Keratinocyte (primary cell): ENCODE data around the gene ANO10. TPM values are rescaled to one million over a fixed set of nuclear protein-coding genes. Genes with fewer than 3 reads are reported as not detected.

Experiments
- DNase-seq: peaks from one replicate; pipeline ENCODE4 v3.0.0-alpha.2; 2011; ENCODE audit warnings: low read depth, missing footprints, low spot score
- FAIRE-seq: peaks from 2 replicates; lab custom pipeline; 2011; peaks lifted over from hg19 to GRCh38; lab: Jason Lieb, UNC
- H2AFZ ChIP-seq: 2 replicates; pipeline ENCODE4 v1.6.0; 2012; ENCODE audit warnings: low read length, control low read depth, inconsistent platforms; ENCODE audit not compliant: control insufficient read depth
- H3K27ac ChIP-seq: 2 replicates; pipeline ENCODE4 v1.5.1; 2011; ENCODE audit warnings: low read length; ENCODE audit not compliant: control insufficient read depth, insufficient read depth
- H3K27me3 ChIP-seq: 3 replicates; pipeline ENCODE4 v1.6.0; 2011; ENCODE audit warnings: low read length; ENCODE audit not compliant: control insufficient read depth, insufficient read depth; ENCODE audit errors: extremely low read depth
- H3K36me3 ChIP-seq, 2 experiments: 2 replicates in 1 of 2; 3 replicates in 1 of 2; pipeline ENCODE4 v1.5.1; 2011; ENCODE audit warnings: low read length in 2 of 2, mild to moderate bottlenecking in 1 of 2; ENCODE audit not compliant: control insufficient read depth in 2 of 2, insufficient read depth in 2 of 2; ENCODE audit errors: extremely low read depth in 1 of 2
- H3K4me1 ChIP-seq: 3 replicates; pipeline ENCODE4 v1.5.1; 2011; ENCODE audit warnings: low read length; ENCODE audit not compliant: control insufficient read depth, insufficient read depth; ENCODE audit errors: extremely low read depth
- H3K4me2 ChIP-seq: 3 replicates; pipeline ENCODE4 v1.6.0; 2011; ENCODE audit warnings: low read depth, low read length; ENCODE audit not compliant: control insufficient read depth, insufficient read depth; ENCODE audit errors: extremely low read depth
- H3K4me3 ChIP-seq, 3 experiments: fragments of 200-600 bp in 1 of 3; sonication (generic) in 1 of 3; 2 replicates in 2 of 3; 3 replicates in 1 of 3; pipeline ENCODE4 v1.5.1; 2011 to 2016; ENCODE audit warnings: low read length in 3 of 3, mild to moderate bottlenecking in 3 of 3, control low read depth in 2 of 3, inconsistent platforms in 1 of 3, low read depth in 1 of 3, mixed read lengths in 1 of 3, mixed run types in 1 of 3, moderate library complexity in 1 of 3; ENCODE audit not compliant: control insufficient read depth in 2 of 3, insufficient read depth in 2 of 3; ENCODE audit errors: extremely low read depth in 1 of 3
- H3K79me2 ChIP-seq: 2 replicates; pipeline ENCODE4 v1.6.0; 2012; ENCODE audit warnings: low read length; ENCODE audit not compliant: control insufficient read depth, insufficient read depth
- H3K9ac ChIP-seq: 3 replicates; pipeline ENCODE4 v1.6.0; 2011; ENCODE audit warnings: low read length; ENCODE audit not compliant: control insufficient read depth, insufficient read depth; ENCODE audit errors: extremely low read depth
- H3K9me1 ChIP-seq: 3 replicates; pipeline ENCODE4 v1.6.0; 2011; ENCODE audit warnings: low read length; ENCODE audit not compliant: control insufficient read depth, insufficient read depth; ENCODE audit errors: extremely low read depth
- H3K9me3 ChIP-seq: 2 replicates; pipeline ENCODE4 v1.5.1; 2012; ENCODE audit warnings: low read depth, low read length; ENCODE audit not compliant: control insufficient read depth
- H4K20me1 ChIP-seq: 3 replicates; pipeline ENCODE4 v1.6.0; 2011; ENCODE audit warnings: low read length; ENCODE audit not compliant: control insufficient read depth, insufficient read depth; ENCODE audit errors: extremely low read depth
- CTCF ChIP-seq, 3 experiments: IDR thresholded peaks in 1 of 3; conservative IDR thresholded peaks in 1 of 3; optimal IDR thresholded peaks in 1 of 3; 2 replicates in 2 of 3; 3 replicates in 1 of 3; pipeline versions ENCODE3 to v1.5.1; 2011; ENCODE audit warnings: low read length in 3 of 3, mild to moderate bottlenecking in 3 of 3, moderate library complexity in 2 of 3, control low read depth in 1 of 3, inconsistent platforms in 1 of 3; ENCODE audit not compliant: insufficient read depth in 2 of 3; ENCODE audit errors: extremely low read depth in 1 of 3
- EZH2 ChIP-seq: IDR thresholded peaks from one replicate; pipeline ENCODE4 v1.6.1; 2012; ENCODE audit warnings: inconsistent platforms, mild to moderate bottlenecking, low read length, moderate library complexity
- dilution Hi-C: fragments of 300-500 bp; cut with MboI; formaldehyde crosslinking; loops from one replicate; pipeline ENCODE4 v1.7.0; 2020; ENCODE audit warnings: low sequenced_read_pairs; ENCODE audit not compliant: extremely low pct_ligation_motif_present
- polyA plus RNA-seq, 5 experiments: library from polyadenylated mRNA; depleted of rRNA in 3 of 5; stranded (reverse) in 3 of 5; stranded (forward) in 1 of 5; unstranded in 1 of 5; fragments of >200 nt; gene quantifications; 1 replicate in 1 of 5; 2 replicates in 3 of 5; 3 replicates in 1 of 5; pipeline versions ENCODE4 v1.2.1 to v1.2.3, GENCODE V29; 2011 to 2012; ENCODE audit warnings: missing spikeins in 2 of 5, low read depth in 1 of 5, low replicate concordance in 1 of 5

ANO10 gene
- polyA plus RNA-seq, 1 donor (not counting 4 experiments of a cell fraction or from before 2014, with no cell fraction given): 48.8 TPM

- H3K27ac ChIP-seq: no peak overlapping the region
- no peaks in the 10 kb centered on the region for H3K4me1 ChIP-seq
- no peak for FAIRE-seq
- no peak overlapping the region for H2AFZ ChIP-seq
- DNase-seq: no peak
- H3K79me2 ChIP-seq: peaks cover 1% of the 10 kb centered on the region
- no peaks in the 10 kb centered on the region for H3K9me3 ChIP-seq
- H3K4me3 ChIP-seq: no peak overlapping the region
- no peaks in the 10 kb centered on the region for H4K20me1 ChIP-seq
- TF ChIP-seq EZH2 (no peak), CTCF (optimal IDR thresholded peaks at IDR 0.05 in 1 of 3, IDR thresholded peaks at IDR 0.05 in 1 of 3, conservative IDR thresholded peaks at IDR 0.05 in 1 of 3; ENCODE audit: extremely low read depth in 1 of 3, insufficient read depth in 2 of 3, low read length in 3 of 3) (no peak)
- no peak overlapping the region for H3K9ac ChIP-seq
- no peaks in the 10 kb centered on the region for H3K27me3 ChIP-seq
- H3K36me3 ChIP-seq: peaks cover 30 to 35% of the 10 kb centered on the region in 2 experiments
- dilution Hi-C loops: no loop called here
- H3K9me1 ChIP-seq: no peaks in the 10 kb centered on the region
- H3K4me2 ChIP-seq: no peak overlapping the region
Measured at GRCh38 chr3:43345246-43345645, 276.6 kb downstream of the ANO10 start.

DNA sequence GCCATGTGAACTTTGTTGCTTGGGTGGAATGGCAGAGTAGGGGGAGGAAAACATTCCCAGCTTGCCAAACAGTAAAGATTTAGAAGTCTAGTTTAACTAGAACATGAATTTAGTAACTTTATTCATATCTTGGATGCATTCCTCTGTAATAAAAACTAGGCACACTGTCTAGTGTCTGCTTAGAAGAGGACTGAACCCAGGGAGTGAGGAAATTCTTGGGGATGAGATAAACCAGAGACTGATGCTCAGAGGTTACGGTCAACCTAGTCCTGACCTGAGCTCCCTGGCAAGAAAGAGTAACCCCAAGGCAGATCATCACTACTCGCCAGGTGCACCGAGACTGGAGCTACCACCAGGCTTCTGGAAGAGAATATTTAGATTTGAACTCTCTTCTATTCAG is 277.3 kb downstream of the ANO10 start:
- peaks cover 29 to 35% of the 10 kb centered on the region in 2 experiments for H3K36me3 ChIP-seq
- no peaks in the 10 kb centered on the region for H3K9me3 ChIP-seq
- no peak overlapping the region for H3K4me2 ChIP-seq
- no peak for TF ChIP-seq EZH2
- no peak for TF ChIP-seq CTCF (optimal IDR thresholded peaks at IDR 0.05 in 1 of 3, IDR thresholded peaks at IDR 0.05 in 1 of 3, conservative IDR thresholded peaks at IDR 0.05 in 1 of 3; ENCODE audit: extremely low read depth in 1 of 3, insufficient read depth in 2 of 3, low read length in 3 of 3)
- H3K79me2 ChIP-seq: peaks cover 2% of the 10 kb centered on the region
- FAIRE-seq: no peak
- no peaks in the 10 kb centered on the region for H3K9me1 ChIP-seq
- H3K27me3 ChIP-seq: no peaks in the 10 kb centered on the region
- no peak for DNase-seq
- H4K20me1 ChIP-seq: no peaks in the 10 kb centered on the region
- H3K4me1 ChIP-seq: no peaks in the 10 kb centered on the region
- dilution Hi-C loops: no loop called here
- H3K4me3 ChIP-seq: no peak overlapping the region
- H3K27ac ChIP-seq: no peak overlapping the region
- no peak overlapping the region for H2AFZ ChIP-seq
- H3K9ac ChIP-seq: no peak overlapping the region
